SK-N-SH (cell line): ENCODE data around the gene POP5. TPM values are rescaled to one million over a fixed set of nuclear protein-coding genes. Genes with fewer than 3 reads are reported as not detected.
"Not testable (repeated sequence)": the region's sequence is repeated elsewhere in the genome, so short reads cannot be mapped to it uniquely, and the experiment has no call there.

ENCODE experiments used
- CTCF ChIA-PET: fragments of 300-600, 350-600 bp; formaldehyde crosslinking; extraction: SDS; loops from one replicate; lab custom pipeline; 2021; lab: Yijun Ruan, JAX
- POLR2A ChIA-PET: fragments of 350-600 bp; sonication (Branson Sonifier 250); formaldehyde crosslinking; extraction: SDS; loops from one replicate; lab custom pipeline; 2020; ENCODE audit warnings: antibody characterized with exemption, inconsistent platforms; lab: Yijun Ruan, JAX
- DNase-seq: peaks from one replicate; pipeline ENCODE4 v3.0.0; 2012
- H2AFZ ChIP-seq: fragments of 200-600 bp; sonication (generic); 2 replicates; pipeline ENCODE4 v1.8.1; 2016; ENCODE audit warnings: antibody characterized with exemption, mild to moderate bottlenecking, low read depth
- H3F3A ChIP-seq: fragments of 200-600 bp; sonication (generic); replicated peaks from 2 replicates; pipeline ENCODE3; 2016; ENCODE audit warnings: antibody characterized with exemption, mild to moderate bottlenecking; ENCODE audit not compliant: insufficient read depth
- H3K27ac ChIP-seq, 2 experiments: fragments of 200-500 bp in 1 of 2; fragments of 200-600 bp in 1 of 2; sonication (Bioruptor generic) in 1 of 2; sonication (generic), shearing (Covaris generic) in 1 of 2; 2 replicates each; pipeline versions ENCODE4 v1.5.1 to v1.6.1; 2014 to 2016; ENCODE audit warnings: low read depth in 2 of 2, inconsistent platforms in 1 of 2, low read length in 1 of 2, mild to moderate bottlenecking in 1 of 2, mixed read lengths in 1 of 2
- H3K27me3 ChIP-seq: fragments of 200-600 bp; sonication (generic), shearing (Covaris generic); 2 replicates; pipeline ENCODE4 v1.6.1; 2016; ENCODE audit warnings: mixed run types; ENCODE audit not compliant: insufficient read depth
- H3K36me3 ChIP-seq, 2 experiments: fragments of 200-500 bp in 1 of 2; fragments of 200-600 bp in 1 of 2; sonication (Bioruptor generic) in 1 of 2; sonication (generic) in 1 of 2; replicated peaks in 1 of 2; 2 replicates each; pipeline versions ENCODE3 to v1.5.1; 2014 to 2016; ENCODE audit warnings: low read length in 1 of 2, mild to moderate bottlenecking in 1 of 2; ENCODE audit not compliant: insufficient read depth in 2 of 2, control insufficient read depth in 1 of 2
- H3K4me1 ChIP-seq, 2 experiments: fragments of 200-500 bp in 1 of 2; fragments of 200-600 bp in 1 of 2; sonication (Bioruptor generic) in 1 of 2; sonication (generic), shearing (Covaris generic) in 1 of 2; 2 replicates each; pipeline versions ENCODE4 v1.5.1 to v1.6.1; 2014 to 2016; ENCODE audit warnings: low read depth in 1 of 2, low read length in 1 of 2, mixed run types in 1 of 2; ENCODE audit not compliant: insufficient read depth in 2 of 2, control insufficient read depth in 1 of 2
- H3K4me2 ChIP-seq: fragments of 200-600 bp; sonication (generic), shearing (Covaris generic); 2 replicates; pipeline ENCODE4 v1.6.1; 2017; ENCODE audit warnings: mixed run types
- H3K4me3 ChIP-seq, 2 experiments: fragments of 200-500 bp in 1 of 2; fragments of 200-600 bp in 1 of 2; sonication (Bioruptor generic) in 1 of 2; sonication (generic), shearing (Covaris generic) in 1 of 2; 2 replicates each; pipeline versions ENCODE4 v1.5.1 to v1.8.1; 2014 to 2016; ENCODE audit warnings: low read depth in 2 of 2, inconsistent platforms in 1 of 2, low read length in 1 of 2, mild to moderate bottlenecking in 1 of 2, mixed read lengths in 1 of 2, moderate library complexity in 1 of 2
- H3K79me2 ChIP-seq: fragments of 200-600 bp; sonication (generic); 2 replicates; pipeline ENCODE4 v1.8.1; 2017; ENCODE audit warnings: mild to moderate bottlenecking; ENCODE audit not compliant: insufficient read depth
- H3K9ac ChIP-seq: fragments of 200-600 bp; sonication (generic); 2 replicates; pipeline ENCODE4 v1.6.1; 2017; ENCODE audit warnings: mixed run types
- H3K9me2 ChIP-seq: fragments of 200-600 bp; sonication (generic); 2 replicates; pipeline ENCODE4 v1.6.1; 2017; ENCODE audit warnings: mixed run types
- H3K9me3 ChIP-seq: fragments of 200-600 bp; sonication (generic); 2 replicates; pipeline ENCODE4 v1.6.1; 2017; ENCODE audit warnings: mixed run types, mild to moderate bottlenecking, moderate library complexity
- H4K20me1 ChIP-seq: fragments of 200-600 bp; sonication (generic); 2 replicates; pipeline ENCODE4 v1.6.1; 2017; ENCODE audit warnings: mild to moderate bottlenecking, mixed run types; ENCODE audit not compliant: insufficient read depth
- CHD2 ChIP-seq: fragments of 150-350 bp; IDR thresholded peaks from 2 replicates; pipeline ENCODE4 v1.6.1; 2018; ENCODE audit warnings: low read length; ENCODE audit not compliant: partially characterized antibody
- EZH2phosphoT487 ChIP-seq: fragments of 200-600 bp; sonication (generic); IDR thresholded peaks from 2 replicates; pipeline ENCODE4 v1.6.1; 2017; ENCODE audit warnings: low read depth, mixed run types, mild to moderate bottlenecking, antibody characterized with exemption, moderate library complexity, borderline replicate concordance
- FOXM1 ChIP-seq: IDR thresholded peaks from 2 replicates; pipeline ENCODE4 v1.4.0; 2012; ENCODE audit warnings: low read depth, mild to moderate bottlenecking
- GABPA ChIP-seq: IDR thresholded peaks from 2 replicates; pipeline ENCODE4 v1.4.0; 2012; ENCODE audit warnings: low read depth, mild to moderate bottlenecking
- RFX5 ChIP-seq: IDR thresholded peaks from 2 replicates; pipeline ENCODE4 v1.6.1; 2012; ENCODE audit warnings: mild to moderate bottlenecking, improper control_type of control experiment, low read length
- TEAD4 ChIP-seq: IDR thresholded peaks from 2 replicates; pipeline ENCODE4 v1.4.0; 2012; ENCODE audit warnings: mild to moderate bottlenecking, borderline replicate concordance; ENCODE audit not compliant: insufficient read depth
- YY1 ChIP-seq: IDR thresholded peaks from 2 replicates; pipeline ENCODE4 v1.4.0; 2012; ENCODE audit warnings: low read depth, mild to moderate bottlenecking
- WGBS: methylation state at CpG from one replicate; pipeline ENCODE4 v1.1.6; 2017; ENCODE audit warnings: low lambda C conversion rate; 5-methylcytosine and 5-hydroxymethylcytosine counted together
- polyA plus RNA-seq, 3 experiments: library from polyadenylated mRNA; depleted of rRNA; stranded (reverse); fragments of >200 nt; gene quantifications; 2 replicates each; pipeline ENCODE4 v1.2.3, GENCODE V29; 2012
- TF ChIP-seq, protein P1 (sequence below): fragments of 150-350 bp; IDR thresholded peaks from 2 replicates; pipeline ENCODE4 v1.6.1; 2016; ENCODE audit warnings: mild to moderate bottlenecking, low read depth, low read length
- TF ChIP-seq, protein P2 (sequence below): IDR thresholded peaks from 2 replicates; pipeline ENCODE4; 2012

Gene POP5
- polyA plus RNA-seq, 1 of the 3 experiments (the other 2 are of a cell fraction): 129 TPM

DNA sequence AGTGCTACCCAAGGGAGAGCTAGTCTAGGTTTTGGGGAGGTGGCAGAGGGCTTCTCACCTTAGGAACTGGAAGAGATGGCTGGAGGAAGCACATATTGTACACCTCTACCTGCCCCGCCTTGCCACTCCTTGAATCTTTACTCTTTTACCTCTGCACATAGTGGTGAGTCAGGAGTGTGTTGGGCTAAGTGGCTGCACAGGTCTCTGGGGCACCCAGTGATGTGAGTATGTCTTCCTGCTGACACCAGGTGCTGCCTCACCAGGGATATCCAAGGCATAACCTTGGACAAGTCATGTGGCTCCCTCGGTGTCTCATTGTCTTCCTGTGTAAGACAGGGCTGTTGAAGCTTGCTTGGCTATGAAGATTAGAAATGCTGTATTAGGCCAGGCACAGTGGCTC lies 39.4 kb upstream of the POP5 start (continued):
- TF ChIP-seq, protein P1, sequence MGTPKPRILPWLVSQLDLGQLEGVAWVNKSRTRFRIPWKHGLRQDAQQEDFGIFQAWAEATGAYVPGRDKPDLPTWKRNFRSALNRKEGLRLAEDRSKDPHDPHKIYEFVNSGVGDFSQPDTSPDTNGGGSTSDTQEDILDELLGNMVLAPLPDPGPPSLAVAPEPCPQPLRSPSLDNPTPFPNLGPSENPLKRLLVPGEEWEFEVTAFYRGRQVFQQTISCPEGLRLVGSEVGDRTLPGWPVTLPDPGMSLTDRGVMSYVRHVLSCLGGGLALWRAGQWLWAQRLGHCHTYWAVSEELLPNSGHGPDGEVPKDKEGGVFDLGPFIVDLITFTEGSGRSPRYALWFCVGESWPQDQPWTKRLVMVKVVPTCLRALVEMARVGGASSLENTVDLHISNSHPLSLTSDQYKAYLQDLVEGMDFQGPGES: no peak
- no peak for TF ChIP-seq TEAD4
- TF ChIP-seq YY1: no peak
- no peak for TF ChIP-seq GABPA
- no peak for TF ChIP-seq EZH2phosphoT487
- no peak for TF ChIP-seq CHD2
- TF ChIP-seq FOXM1: no peak

DNA sequence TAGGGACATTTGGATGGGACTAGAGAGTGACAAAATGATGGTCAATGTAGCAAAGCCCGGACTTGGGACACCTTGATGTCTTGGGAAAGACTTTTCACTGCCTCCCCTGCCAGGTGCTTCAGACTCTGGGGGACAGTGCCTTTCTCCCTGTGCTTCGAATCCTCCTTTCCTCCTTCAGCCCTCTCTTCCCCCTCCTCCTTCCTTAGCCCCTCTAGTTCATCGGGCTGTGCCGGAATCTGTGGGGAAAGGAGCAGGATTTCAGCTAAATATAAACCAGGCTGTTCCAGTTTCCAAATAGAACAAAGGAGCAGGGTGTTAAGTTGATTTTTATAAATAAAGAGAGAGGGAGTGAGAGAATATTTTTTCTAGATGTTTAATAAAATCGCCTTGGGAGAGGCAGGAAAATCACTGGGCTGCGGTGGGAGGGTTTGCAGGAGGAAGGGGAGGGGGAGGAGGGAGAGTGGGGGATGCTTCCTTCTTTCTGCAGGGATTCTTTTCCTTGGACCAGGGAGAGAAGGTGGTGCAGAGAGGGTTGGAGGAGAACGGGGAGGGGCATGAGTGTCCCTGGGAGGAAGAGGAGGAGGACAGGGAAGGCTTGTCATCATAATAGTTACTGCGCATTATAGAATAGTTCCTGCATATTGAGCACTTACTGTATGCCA lies 37.9 kb upstream of the POP5 start:
- H3K4me3 ChIP-seq: no peak overlapping the region
- peaks cover 16% of the 10 kb centered on the region; the same call in 1 of the 2 replicates for H3K27me3 ChIP-seq
- no peak overlapping the region for H3K9ac ChIP-seq
- POLR2A ChIA-PET: no interaction called here
- H3K4me1 ChIP-seq: no peaks in the 10 kb centered on the region
- no peaks in the 10 kb centered on the region for H3K9me3 ChIP-seq
- no peak overlapping the region for H3K4me2 ChIP-seq
- no peaks in the 10 kb centered on the region for H3K36me3 ChIP-seq
- WGBS: 15% methylated on average over 8 of the region's 8 CpGs
- CTCF ChIA-PET: interaction anchor here (0.6 kb wide), 1 partner anchor 1177 kb away, joined by 3 read pairs; no protein-coding TSS in a partner anchor
- TF ChIP-seq RFX5: no peak
- TF ChIP-seq, protein P2, sequence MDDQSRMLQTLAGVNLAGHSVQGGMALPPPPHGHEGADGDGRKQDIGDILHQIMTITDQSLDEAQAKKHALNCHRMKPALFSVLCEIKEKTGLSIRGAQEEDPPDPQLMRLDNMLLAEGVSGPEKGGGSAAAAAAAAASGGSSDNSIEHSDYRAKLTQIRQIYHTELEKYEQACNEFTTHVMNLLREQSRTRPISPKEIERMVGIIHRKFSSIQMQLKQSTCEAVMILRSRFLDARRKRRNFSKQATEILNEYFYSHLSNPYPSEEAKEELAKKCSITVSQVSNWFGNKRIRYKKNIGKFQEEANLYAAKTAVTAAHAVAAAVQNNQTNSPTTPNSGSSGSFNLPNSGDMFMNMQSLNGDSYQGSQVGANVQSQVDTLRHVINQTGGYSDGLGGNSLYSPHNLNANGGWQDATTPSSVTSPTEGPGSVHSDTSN: no peak
- no peak for TF ChIP-seq CHD2
- TF ChIP-seq FOXM1: no peak
- H3K9me2 ChIP-seq: no peaks in the 10 kb centered on the region
- H4K20me1 ChIP-seq: no peaks in the 10 kb centered on the region
- H3K27ac ChIP-seq: no peak overlapping the region
- DNase-seq: no peak
- no peaks in the 10 kb centered on the region for H3F3A ChIP-seq
- H3K79me2 ChIP-seq: no peaks in the 10 kb centered on the region
- H2AFZ ChIP-seq: no peak overlapping the region

DNA sequence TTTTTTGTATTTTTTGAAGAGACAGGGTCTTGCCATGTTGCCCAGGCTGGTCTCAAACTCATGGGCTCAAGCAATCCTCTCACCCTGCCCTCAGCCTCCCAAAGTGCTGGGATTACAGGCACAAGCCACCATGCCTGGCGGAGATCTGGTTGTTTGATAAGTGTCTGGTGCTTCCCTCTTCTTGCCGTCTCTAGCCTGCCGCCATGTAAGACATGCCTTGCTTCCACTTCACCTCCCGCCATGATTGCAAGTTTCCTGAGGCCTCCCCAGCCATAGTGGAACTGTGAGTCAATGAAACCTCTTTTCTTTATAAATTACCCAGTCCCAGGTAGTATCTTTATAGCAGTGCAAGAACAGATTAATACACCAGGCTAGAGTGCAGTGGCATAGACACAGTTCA lies 36.6 kb upstream of the POP5 start:
- H3K79me2 ChIP-seq, CTCF ChIA-PET, H3K4me1 ChIP-seq, H2AFZ ChIP-seq, H3K4me2 ChIP-seq, H3K27ac ChIP-seq, H3K9me3 ChIP-seq, H3K9ac ChIP-seq, H3K4me3 ChIP-seq, H4K20me1 ChIP-seq, H3K9me2 ChIP-seq, POLR2A ChIA-PET, H3F3A ChIP-seq, H3K36me3 ChIP-seq, DNase-seq: not testable (repeated sequence)
- H3K27me3 ChIP-seq: peaks cover 16% of the 10 kb centered on the region; the same call in 1 of the 2 replicates
- WGBS: 81% methylated on average over 4 of the region's 4 CpGs

DNA sequence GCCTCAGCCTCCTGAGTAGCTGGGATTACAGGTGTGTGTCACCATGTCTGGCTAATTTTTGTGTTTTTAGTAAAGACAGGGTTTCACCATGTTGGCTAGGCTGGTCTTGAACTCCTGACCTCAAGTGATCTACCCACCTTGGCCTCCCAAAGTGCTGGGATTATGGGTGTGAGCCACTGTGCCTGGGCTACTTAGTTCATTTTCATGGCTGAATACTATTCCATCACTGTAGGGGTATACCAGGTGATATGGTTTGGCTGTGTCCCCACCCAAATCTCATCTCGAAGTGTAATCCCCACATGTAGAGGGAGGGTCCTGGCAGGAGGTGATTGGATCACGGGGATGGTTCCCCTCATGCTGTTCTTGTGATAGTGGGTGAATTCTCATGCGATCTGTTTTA lies 36.0 kb upstream of the POP5 start:
- 25% methylated on average over 3 of the region's 3 CpGs for WGBS

More for the DNA sequence above, 36.0 kb upstream of the POP5 start:
- H3K36me3 ChIP-seq, H3K27ac ChIP-seq, H4K20me1 ChIP-seq, H3F3A ChIP-seq, H3K4me1 ChIP-seq, DNase-seq, POLR2A ChIA-PET, H3K9me3 ChIP-seq, H3K9ac ChIP-seq, H3K79me2 ChIP-seq, H3K9me2 ChIP-seq, H3K4me2 ChIP-seq, CTCF ChIA-PET, H2AFZ ChIP-seq, H3K4me3 ChIP-seq: not testable (repeated sequence)
- peaks cover 16% of the 10 kb centered on the region; the same call in 1 of the 2 replicates for H3K27me3 ChIP-seq
